NCI-H1417 (cell line): ENCODE results near the gene TXNDC5.

ENCODE experiments used
- DNase-seq, 3 experiments: peaks; one replicate each; lab custom pipeline; 2025; lab: John Stamatoyannopoulos, UW

The TXNDC5 gene

GRCh38 chr6:7910654-7911344, at the start of gene TXNDC5:
Gene TXNDC5, minus strand, starts transcription at chr6:7910788. Its CDS starts 12 bp downstream, at chr6:7910776.
- peak; percentile 80 to 81 (median 81) for DNase-seq

- no peak for DNase-seq
These were observed 49.6 kb upstream of the TXNDC5 start for GRCh38 chr6:7960141-7960540.

DNA sequence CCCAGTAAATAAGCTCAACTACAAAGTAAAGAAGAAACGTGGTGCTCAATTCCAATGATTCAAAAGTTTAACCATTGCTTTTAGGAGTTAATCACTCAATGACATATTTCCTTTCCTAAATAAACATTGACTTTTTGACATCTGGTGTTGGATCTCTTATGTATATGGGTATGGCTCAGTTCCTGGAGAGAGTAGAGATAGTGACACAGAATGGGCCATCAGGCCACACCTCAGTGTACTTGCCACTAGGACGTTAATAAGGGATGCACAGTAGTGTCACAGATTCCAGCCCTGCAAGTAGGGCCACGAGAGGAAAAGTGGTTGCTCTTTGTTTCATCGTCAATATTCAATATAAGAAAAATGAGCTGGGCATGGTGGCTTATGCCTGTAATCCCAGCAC, 48.9 kb upstream of the TXNDC5 start:
- no peak for DNase-seq

DNA sequence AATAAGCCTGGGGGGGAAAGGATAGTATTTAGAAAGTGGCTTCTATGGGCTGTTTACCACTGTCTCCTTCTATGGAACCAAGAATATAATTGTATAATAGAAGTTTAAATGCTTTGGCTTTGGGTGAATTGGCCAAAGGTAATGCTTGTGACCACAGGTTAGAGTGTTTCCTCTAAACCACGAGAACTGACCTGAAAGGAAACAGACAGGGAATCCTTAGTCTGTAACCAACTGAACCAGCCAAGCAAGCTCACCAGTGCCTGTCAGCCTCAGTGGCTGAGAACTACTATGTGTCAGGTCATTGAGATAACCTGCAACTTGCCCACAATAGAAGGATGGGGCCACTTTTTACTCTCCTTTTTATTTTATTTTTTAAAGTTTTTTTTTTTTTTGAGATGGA, 47.9 kb upstream of the TXNDC5 start:
- no peak for DNase-seq

DNA sequence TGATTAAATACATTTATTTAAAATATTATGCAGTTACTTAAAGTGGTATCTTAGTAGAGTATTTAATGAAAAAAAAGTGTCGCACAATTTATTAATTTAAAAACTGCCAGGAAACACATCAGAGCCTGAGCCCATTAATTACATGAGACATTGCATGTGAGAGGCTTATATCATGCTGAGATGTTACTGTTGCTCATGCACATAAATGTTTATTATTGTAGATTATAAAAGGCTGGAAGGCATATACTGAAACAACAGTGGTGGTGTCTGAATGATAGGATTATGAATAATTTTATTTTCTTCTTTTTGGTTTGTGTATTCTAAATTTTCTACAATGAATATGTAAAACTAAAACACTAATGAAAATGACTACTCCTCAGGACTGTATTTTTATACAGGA, 45.7 kb upstream of the TXNDC5 start:
- no peak for DNase-seq

DNA sequence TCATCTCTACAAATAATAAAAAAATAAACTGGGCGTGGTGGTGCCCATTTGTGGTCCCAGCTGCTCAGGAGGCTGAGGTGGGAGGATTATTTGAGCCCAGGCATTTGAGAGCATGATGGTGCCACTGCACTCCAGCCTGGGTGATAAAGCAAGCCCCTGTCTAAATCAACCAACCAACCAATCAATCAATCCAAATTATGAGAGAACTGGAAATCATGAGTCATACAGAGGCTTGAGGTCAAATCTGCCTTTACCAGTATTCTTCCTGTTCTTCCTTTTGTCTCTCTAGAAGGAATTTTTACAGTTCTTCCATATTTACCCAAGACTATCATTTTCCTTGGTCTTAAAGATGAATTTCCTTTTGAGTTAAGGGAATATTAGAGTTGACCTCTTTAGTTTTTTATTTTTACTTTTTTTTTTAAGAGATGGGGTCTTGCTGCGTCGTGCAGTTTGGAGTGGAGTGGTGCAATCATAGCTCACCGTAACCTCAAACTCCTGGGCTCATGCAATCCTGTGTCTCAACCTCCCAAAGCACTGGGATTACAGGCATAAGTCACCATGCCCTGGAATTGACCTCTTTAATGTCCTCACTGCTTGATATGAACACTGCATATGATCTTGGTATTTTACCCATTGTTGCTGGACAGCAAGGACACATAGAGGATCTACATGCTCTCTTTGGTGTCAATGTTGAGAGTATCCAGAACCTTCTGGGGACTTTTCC, 44.1 kb upstream of the TXNDC5 start:
- no peak for DNase-seq

- DNase-seq, result no peak
These were observed 43.2 kb upstream of the TXNDC5 start for GRCh38 chr6:7953753-7954152.

GRCh38 chr6:7939864-7940228, 29.3 kb upstream of the TXNDC5 start:
- DNase-seq, result no peak

DNA sequence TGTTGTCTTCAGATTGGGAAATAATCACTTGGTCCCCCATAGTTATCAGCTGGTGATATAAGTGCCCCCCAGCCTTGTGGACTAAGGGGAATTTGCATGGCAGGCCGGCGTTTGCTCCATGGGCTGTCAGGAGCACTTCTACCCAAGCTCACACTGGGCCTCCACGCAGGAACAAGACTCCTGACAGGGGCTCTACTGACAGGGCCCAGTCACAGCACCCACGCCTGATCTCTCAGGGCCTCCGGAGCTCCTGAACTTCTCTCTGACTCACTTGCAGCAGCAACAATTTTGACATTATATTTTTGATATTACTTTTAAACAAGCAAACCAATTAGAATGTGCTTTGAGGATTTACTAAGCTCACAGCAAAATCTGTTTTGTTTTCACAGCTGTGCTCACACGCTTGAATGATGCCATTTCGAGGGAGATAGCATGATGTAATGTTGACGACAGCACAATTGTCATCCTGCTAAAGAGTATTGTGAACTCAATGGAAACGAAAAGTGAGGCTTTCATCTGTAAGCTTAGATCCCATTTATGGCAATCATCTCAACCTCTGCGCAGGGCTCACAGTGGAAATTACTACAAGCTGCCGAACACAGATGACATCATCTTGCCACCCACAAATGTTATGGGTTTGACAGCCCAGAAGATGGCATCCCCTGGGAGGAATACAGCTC, 28.7 kb upstream of the TXNDC5 start:
- DNase-seq, result no peak

DNA sequence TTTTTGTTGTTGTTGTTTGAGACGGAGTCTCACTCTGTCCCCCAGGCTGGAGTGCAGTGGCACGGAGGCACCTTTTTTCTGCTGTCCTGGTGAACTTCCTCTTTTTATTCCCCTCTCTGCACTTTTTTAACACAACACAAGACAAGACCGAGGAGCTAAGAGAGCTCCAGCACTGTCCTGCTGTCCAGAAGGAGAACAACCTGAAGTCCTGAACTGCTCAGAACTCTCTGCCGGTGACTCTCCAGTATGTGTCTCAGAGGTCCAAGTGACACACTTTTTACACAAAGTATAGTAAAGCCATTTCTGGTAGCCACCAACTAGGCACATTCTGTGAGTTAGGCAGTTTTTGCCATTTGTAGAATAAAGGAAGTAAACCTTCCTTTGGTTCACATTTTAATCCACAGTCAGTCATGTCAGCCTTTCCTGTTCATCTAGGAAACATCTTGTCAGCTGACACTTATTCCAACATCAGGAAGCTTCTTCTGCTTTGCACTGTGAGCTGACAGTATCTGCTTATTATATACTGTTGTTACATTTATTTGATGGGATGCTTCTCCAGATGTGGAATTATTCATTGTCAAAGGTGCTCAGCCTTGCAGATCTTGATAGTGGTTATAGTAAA, 28.1 kb upstream of the TXNDC5 start:
- no peak for DNase-seq

DNA sequence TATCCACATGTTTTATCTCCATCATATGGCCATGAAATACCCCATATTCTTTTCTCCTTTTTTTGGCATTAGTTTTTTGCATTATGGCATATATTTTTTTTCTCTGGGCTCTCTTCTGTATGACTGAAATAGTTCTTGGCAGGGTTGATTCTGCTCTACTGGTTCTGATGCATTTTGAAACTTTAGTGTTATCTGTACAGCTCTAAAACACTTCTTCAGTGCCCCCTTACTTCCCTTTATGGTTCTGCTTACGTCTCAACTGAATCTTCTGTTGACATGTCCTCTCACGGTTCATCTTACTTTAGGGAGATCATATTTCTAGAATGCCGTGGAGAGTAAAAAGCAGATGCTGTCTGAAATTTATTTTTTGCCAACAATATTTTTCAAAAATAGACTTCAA, 23.2 kb upstream of the TXNDC5 start:
- no peak for DNase-seq

- no peak for DNase-seq
These were observed 22.0 kb upstream of the TXNDC5 start for GRCh38 chr6:7932625-7933024.

DNA sequence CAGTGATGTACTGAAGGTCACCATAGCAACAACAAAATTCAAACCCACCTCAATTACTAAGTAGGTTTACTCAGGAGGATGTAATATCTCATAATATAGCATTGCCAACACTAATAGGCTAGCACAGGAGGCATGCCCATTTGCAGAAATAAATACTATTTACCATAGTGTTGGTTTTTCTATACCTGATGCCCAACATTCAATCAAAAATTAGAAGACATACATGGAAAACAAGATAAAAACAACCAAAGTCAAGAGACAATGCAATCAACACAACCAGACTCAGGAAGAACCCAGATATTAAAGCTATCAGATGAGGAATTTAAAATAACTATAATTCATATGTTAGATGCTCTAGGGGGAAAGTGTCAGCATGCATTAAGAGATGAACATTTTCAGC, 14.3 kb upstream of the TXNDC5 start:
- DNase-seq, result no peak

DNA sequence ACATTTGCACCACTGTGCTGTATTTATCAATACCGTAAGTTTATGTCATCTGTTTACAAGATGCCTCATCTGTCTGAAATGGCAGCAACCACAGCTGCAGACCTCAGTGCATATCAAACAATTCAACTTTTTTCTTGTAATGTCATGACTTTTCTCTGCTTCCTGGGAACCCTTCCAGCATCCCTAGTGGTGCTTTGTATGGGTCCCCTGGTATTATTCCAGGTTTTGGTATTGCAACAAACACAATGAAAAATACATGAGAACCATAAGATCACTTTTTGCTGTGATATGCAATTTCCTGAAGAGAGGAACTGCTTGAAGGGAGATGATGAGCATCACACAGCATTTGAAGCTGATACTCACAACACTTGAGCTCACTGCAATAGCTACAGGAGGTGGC, 12.0 kb upstream of the TXNDC5 start:
- DNase-seq, result no peak

DNA sequence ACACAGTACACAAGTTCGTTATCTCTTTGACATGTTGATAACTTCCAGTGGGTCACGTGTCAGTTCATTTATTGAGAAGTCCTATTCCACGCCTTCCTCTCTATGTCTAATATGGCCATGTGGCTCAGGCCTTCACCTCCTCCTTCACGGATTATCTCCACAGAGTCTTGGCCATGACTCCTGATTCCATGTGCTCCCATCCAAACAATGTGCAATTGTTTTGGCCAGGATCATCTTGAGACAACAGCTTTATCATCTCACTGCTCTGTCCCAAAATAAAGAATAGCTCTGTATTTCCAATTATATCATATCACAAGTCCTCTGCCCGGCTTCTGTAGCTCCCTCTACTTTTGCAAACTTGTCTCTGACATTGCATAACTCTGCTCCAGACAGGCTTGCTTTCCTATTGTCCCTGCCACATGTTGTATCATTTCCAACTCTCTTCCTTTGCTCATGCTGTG, 11.1 kb upstream of the TXNDC5 start:
- DNase-seq, result no peak

DNA sequence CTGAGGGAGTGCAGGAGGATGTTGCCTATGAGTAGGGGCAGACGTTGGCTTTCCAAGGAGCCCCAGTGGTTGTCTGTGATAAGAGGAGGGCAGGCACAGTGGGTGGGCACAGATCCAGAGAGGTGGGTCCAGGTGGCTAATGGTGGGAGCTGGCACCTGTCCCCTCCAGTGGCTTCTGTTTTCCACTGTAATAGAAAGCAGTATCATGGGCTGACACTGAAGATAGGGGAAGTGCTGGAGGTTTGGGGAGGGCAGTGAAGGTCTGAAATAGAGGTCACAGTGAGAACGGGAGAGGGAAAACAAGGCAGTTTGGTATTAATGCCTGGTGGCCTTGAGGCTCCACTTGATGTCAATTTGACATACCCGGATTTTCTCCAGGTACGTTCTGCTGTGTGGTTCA, 10.5 kb upstream of the TXNDC5 start:
- DNase-seq, result no peak

DNA sequence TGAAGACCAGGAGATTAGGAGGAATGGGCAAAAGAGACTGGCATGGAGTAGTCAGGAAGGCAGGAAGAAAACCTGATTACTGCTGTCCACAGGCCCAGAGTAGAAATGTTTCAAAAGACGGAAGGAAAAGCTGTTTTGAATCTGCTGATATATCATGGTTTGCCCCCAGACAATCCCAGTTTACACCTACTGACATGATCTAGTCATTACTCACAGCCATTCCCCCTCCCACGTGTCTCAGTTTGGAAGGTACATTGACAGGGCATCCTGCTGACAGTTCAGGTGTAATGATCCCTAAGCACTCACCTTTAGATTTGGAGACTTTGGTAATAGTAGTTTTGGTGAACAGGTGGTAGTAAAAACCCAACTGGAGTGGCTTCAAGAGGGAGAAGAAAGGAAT, 9.8 kb upstream of the TXNDC5 start:
- peak in 1 of 3 experiments; percentile 50 for DNase-seq

- DNase-seq, result no peak
These were observed 9.3 kb upstream of the TXNDC5 start for GRCh38 chr6:7919871-7920270.

DNA sequence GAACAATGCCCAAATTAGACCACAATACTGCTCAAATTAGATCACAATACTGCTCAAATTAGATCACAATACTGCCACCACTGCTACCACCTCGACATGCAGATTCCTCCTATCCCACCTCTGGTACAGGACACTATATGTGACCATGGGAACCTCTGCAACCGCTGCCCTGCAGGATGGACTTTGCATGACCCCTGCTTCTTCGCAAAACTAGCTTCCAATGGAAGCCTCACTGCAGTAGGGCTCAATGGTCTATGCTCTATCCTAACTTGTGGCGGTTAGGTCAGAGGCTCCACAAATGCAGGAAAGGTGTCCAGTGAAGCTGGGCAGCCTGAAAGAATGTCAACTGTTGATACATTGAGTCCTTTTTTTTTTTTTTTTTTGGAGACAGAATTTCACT, 7.8 kb upstream of the TXNDC5 start:
- DNase-seq, result no peak

DNA sequence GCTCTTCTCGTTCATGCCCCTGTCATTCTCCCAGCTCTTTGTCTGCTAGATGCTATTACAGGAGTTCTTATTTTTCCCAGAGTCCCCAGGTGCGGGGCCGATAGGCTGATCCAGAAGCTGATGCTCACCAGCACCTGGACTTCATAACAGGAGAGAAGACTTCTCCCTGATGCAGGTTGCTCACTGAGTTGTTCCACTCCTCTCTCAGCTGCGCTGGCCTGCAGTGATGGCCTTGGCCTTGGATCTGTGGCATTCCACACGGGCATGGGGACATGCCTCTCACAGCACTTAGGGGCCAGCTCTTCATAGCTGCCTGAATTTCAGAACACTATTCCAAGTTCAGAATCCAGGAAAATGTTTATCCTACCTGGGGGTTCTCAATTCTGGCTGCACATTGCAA, 7.1 kb upstream of the TXNDC5 start:
- DNase-seq, result no peak

- DNase-seq, result no peak
These were observed 6.4 kb upstream of the TXNDC5 start for GRCh38 chr6:7916959-7917358.

DNA sequence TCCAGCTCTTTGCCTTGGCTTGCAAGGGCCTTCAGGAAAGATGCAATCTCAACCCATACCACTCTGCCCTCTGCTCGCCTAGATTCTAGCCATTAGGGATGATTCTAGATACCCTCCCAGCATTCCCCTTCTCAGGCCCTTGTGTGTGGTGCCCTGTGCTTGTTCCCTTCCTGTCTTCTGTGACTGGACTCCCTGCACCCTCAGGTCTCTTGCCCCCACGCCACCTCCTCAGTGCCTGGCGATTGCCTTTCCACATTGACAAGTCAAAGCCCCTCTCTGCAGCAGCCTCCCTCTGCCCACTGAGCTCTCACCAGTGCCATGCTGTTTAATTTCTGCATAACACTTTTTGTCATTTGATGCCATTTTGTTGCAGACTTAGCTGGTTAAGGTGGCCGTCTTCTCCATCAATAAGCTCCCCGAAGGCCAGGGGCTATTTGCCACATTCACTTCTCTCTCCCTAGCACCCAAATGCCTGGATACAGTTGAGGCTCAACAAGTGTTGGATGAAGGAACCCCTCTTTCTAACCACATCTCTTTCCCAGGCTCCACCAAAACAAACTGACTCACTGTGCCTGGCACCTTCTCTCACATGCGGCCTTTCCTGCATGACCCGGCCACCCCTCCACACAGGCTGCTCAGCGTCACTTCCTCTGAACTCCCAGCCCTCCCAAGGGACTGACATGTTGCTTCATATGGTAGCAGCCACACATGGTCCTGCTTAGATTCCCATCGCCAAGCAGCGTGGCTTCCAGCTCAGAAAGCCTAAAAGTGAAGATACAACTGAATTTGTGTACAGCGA, 4.6 kb upstream of the TXNDC5 start:
- DNase-seq, result no peak
